ENCODE data around the gene DACH1. TPM values are rescaled to one million over a fixed set of nuclear protein-coding genes. Genes with fewer than 3 reads are reported as not detected.
"Not testable (repeated sequence)": the region's sequence is repeated elsewhere in the genome, so short reads cannot be mapped to it uniquely, and the experiment has no call there.

Gene DACH1
- not detected in 2 replicates for total RNA-seq

- ChIA-PET POLR2A (no interaction called here), CTCF (no interaction called here)
- ATAC-seq (ENCODE audit: low read depth) (no peak), DNase-seq (no peak)
- H3K4me3 Mint-ChIP-seq: peak within 1 kb of the TSS; percentile 52
- TF ChIP-seq, protein P1, sequence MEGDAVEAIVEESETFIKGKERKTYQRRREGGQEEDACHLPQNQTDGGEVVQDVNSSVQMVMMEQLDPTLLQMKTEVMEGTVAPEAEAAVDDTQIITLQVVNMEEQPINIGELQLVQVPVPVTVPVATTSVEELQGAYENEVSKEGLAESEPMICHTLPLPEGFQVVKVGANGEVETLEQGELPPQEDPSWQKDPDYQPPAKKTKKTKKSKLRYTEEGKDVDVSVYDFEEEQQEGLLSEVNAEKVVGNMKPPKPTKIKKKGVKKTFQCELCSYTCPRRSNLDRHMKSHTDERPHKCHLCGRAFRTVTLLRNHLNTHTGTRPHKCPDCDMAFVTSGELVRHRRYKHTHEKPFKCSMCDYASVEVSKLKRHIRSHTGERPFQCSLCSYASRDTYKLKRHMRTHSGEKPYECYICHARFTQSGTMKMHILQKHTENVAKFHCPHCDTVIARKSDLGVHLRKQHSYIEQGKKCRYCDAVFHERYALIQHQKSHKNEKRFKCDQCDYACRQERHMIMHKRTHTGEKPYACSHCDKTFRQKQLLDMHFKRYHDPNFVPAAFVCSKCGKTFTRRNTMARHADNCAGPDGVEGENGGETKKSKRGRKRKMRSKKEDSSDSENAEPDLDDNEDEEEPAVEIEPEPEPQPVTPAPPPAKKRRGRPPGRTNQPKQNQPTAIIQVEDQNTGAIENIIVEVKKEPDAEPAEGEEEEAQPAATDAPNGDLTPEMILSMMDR (IDR thresholded peaks at IDR 0.05): no peak
- no peaks in the 10 kb centered on the region for H3K36me3 Mint-ChIP-seq (ENCODE audit: low read depth)
- peaks cover 41% of the 10 kb centered on the region for H3K27me3 Mint-ChIP-seq
- no peak within 1 kb of the TSS for H3K27ac Mint-ChIP-seq
- intact Hi-C loops (cut with micrococcal nuclease): no loop called here
- H3K4me1 Mint-ChIP-seq: peaks cover 26% of the 10 kb centered on the region
- H3K9me3 Mint-ChIP-seq: no peaks in the 10 kb centered on the region
These were observed at the start of gene DACH1 for GRCh38 chr13:71867131-71867814. DACH1 (minus strand) TSS chr13:71867204.

- ChIA-PET CTCF (no interaction called here), POLR2A (no interaction called here)
- no peaks in the 10 kb centered on the region for H3K27me3 Mint-ChIP-seq
- H3K4me1 Mint-ChIP-seq: no peaks in the 10 kb centered on the region
- no peaks in the 10 kb centered on the region for H3K9me3 Mint-ChIP-seq
- ATAC-seq (ENCODE audit: low read depth): no peak
- no peak for DNase-seq
- TF ChIP-seq, protein P1 (IDR thresholded peaks at IDR 0.05): no peak
- no peaks in the 10 kb centered on the region for H3K36me3 Mint-ChIP-seq (ENCODE audit: low read depth)
- H3K27ac Mint-ChIP-seq: no peak overlapping the region
- intact Hi-C loops (cut with micrococcal nuclease): no loop called here
- no peak overlapping the region for H3K4me3 Mint-ChIP-seq
These were observed 46.7 kb upstream of the DACH1 start for GRCh38 chr13:71913717-71914116.

DNA sequence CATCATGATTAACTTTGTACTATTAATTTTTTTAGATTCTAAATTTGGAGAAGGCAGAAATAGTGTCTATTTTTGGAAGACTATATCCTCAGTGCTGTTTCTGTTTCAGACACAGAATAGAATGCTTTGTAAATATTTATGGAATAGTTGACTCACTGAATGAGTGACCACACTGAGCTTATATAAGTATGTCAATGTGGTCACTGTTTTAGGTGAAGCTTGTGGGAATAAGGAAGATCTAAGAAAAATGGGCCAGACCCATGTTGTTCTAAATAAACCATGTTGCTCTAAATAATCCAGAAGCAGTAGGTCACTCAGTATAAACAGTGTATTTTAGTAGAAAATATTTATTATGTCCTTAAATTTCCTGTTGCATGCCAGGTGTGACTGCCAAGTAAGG is 45.5 kb upstream of the DACH1 start:
- ATAC-seq (ENCODE audit: low read depth) (no peak), DNase-seq (no peak)
- no peak overlapping the region for H3K27ac Mint-ChIP-seq
- H3K36me3 Mint-ChIP-seq (ENCODE audit: low read depth): no peaks in the 10 kb centered on the region
- TF ChIP-seq, protein P1 (IDR thresholded peaks at IDR 0.05): no peak
- POLR2A ChIA-PET: no interaction called here
- intact Hi-C loops (cut with micrococcal nuclease): no loop called here
- H3K27me3 Mint-ChIP-seq: no peaks in the 10 kb centered on the region
- no peaks in the 10 kb centered on the region for H3K4me1 Mint-ChIP-seq
- no peak overlapping the region for H3K4me3 Mint-ChIP-seq
- CTCF ChIA-PET: no interaction called here
- H3K9me3 Mint-ChIP-seq: no peaks in the 10 kb centered on the region

GRCh38 chr13:71906448-71906847 is 39.4 kb upstream of the DACH1 start:
- intact Hi-C loops (cut with micrococcal nuclease): no loop called here
- no peaks in the 10 kb centered on the region for H3K36me3 Mint-ChIP-seq (ENCODE audit: low read depth)

GRCh38 chr13:71902676-71903075 is 35.7 kb upstream of the DACH1 start:
- intact Hi-C loops (cut with micrococcal nuclease): no loop called here
- Mint-ChIP-seq H3K4me3 (no peak overlapping the region), H3K36me3 (ENCODE audit: low read depth) (no peaks in the 10 kb centered on the region), H3K9me3 (peaks cover 6% of the 10 kb centered on the region), H3K27ac (no peak overlapping the region), H3K27me3 (no peaks in the 10 kb centered on the region), H3K4me1 (no peaks in the 10 kb centered on the region)
- TF ChIP-seq, protein P1 (IDR thresholded peaks at IDR 0.05): no peak
- POLR2A ChIA-PET: no interaction called here
- DNase-seq: no peak
- CTCF ChIA-PET: no interaction called here
- ATAC-seq (ENCODE audit: low read depth): no peak

More at GRCh38 chr13:71906448-71906847, 39.4 kb upstream of the DACH1 start:
- no peak overlapping the region for H3K4me3 Mint-ChIP-seq
- no peaks in the 10 kb centered on the region for H3K27me3 Mint-ChIP-seq
- TF ChIP-seq, protein P1 (IDR thresholded peaks at IDR 0.05): no peak
- H3K27ac Mint-ChIP-seq: no peak overlapping the region
- DNase-seq (no peak), ATAC-seq (ENCODE audit: low read depth) (no peak)
- H3K4me1 Mint-ChIP-seq: no peaks in the 10 kb centered on the region
- no peaks in the 10 kb centered on the region for H3K9me3 Mint-ChIP-seq
- ChIA-PET POLR2A (no interaction called here), CTCF (no interaction called here)

DNA sequence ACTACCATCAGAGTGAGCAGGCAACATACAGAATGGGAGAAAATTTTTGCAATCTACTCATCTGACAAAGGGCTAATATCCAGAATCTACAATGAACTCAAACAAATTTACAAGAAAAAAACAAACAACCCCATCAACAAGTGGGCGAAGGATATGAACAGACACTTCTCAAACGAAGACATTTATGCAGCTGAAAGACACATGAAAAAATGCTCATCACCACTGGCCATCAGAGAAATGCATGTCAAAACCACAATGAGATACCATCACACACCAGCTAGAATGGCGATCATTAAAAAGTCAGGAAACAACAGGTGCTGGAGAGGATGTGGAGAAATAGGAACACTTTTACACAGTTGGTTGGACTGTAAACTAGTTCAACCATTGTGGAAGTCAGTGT is 26.5 kb upstream of the DACH1 start:
- H3K36me3 Mint-ChIP-seq (ENCODE audit: low read depth); H3K27me3 Mint-ChIP-seq; H3K9me3 Mint-ChIP-seq; ATAC-seq (ENCODE audit: low read depth); H3K4me3 Mint-ChIP-seq; H3K4me1 Mint-ChIP-seq; H3K27ac Mint-ChIP-seq; DNase-seq; intact Hi-C loops (cut with micrococcal nuclease); POLR2A ChIA-PET; CTCF ChIA-PET: not testable (repeated sequence)
